MG63 (cell line): ENCODE data around the gene SUDS3. TPM values are rescaled to one million over a fixed set of nuclear protein-coding genes. Genes with fewer than 3 reads are reported as not detected.
"Not testable (repeated sequence)": the region's sequence is repeated elsewhere in the genome, so short reads cannot be mapped to it uniquely, and the experiment has no call there.

Experiments used
- DNase-seq: peaks from one replicate; pipeline ENCODE4 v3.0.0-alpha.2; 2020
- H3K27me3 ChIP-seq: fragments of 250-450 bp; sonication (Bioruptor Pico); 2 replicates; pipeline ENCODE4 v1.5.1; 2020; ENCODE audit warnings: mild to moderate bottlenecking, moderate library complexity
- H3K36me3 ChIP-seq: fragments of 250-450 bp; sonication (Bioruptor Pico); 2 replicates; pipeline ENCODE4 v1.5.1; 2020; ENCODE audit warnings: mild to moderate bottlenecking, moderate library complexity
- H3K4me3 ChIP-seq: fragments of 250-450 bp; sonication (Bioruptor Pico); 2 replicates; pipeline ENCODE4 v1.5.1; 2020; ENCODE audit warnings: mild to moderate bottlenecking, moderate library complexity
- H3K9me3 ChIP-seq: fragments of 250-450 bp; sonication (Bioruptor Pico); 2 replicates; pipeline ENCODE4 v1.5.1; 2020; ENCODE audit warnings: mild to moderate bottlenecking, moderate library complexity
- total RNA-seq: library from RNA; depleted of rRNA; stranded (reverse); fragments of >200 nt; shearing (Covaris generic); gene quantifications from 2 replicates; pipeline ENCODE4 v1.2.3, GENCODE V29; 2014; ENCODE audit warnings: low replicate concordance

The SUDS3 gene
- total RNA-seq, 1 experiment from 2014 or later, result 46.8 TPM

DNA sequence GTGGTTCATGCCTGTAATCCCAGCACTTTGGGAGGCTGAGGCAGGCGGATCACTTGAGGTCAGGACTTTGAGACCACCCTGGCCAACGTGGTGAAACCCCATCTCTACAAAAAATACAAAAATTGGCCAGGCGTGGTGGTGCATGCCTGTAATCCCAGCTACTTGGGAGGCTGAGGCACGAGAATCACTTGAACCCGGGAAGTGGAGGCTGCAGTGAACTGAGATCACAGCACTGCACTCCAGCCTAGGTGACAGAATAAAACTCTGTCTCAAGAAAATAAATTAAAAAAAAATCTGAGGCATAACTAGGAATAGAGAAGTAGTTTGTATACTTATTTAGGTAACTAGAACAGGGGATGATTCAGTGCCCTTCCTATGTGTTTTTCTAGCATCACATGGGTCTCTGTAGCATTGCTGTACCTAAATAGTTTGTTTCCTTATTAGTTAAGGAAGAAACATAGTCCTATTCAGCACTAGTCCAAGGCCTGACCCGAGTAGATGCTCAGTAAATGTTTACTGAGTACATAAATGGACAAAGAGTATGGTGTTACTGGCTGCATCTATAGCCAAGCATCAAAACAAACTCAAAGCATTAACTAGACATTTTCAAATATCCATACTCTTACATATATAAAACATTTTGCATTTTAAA, 25.3 kb upstream of the SUDS3 start:
- no peak for DNase-seq
- H3K4me3 ChIP-seq, result no peak overlapping the region
- H3K27me3 ChIP-seq, result no peaks in the 10 kb centered on the region
- peaks cover 1% of the 10 kb centered on the region; the same call in 1 of the 2 replicates for H3K9me3 ChIP-seq
- no peaks in the 10 kb centered on the region; the same call in 1 of the 2 replicates for H3K36me3 ChIP-seq

GRCh38 chr12:118353721-118354120, 22.6 kb upstream of the SUDS3 start:
- H3K9me3 ChIP-seq, result peaks cover 1% of the 10 kb centered on the region; the same call in 1 of the 2 replicates
- no peak overlapping the region for H3K4me3 ChIP-seq
- no peak for DNase-seq
- no peaks in the 10 kb centered on the region for H3K27me3 ChIP-seq
- no peaks in the 10 kb centered on the region; the same call in 1 of the 2 replicates for H3K36me3 ChIP-seq

GRCh38 chr12:118354503-118354902, 21.9 kb upstream of the SUDS3 start:
- DNase-seq, H3K9me3 ChIP-seq, H3K36me3 ChIP-seq, H3K27me3 ChIP-seq, H3K4me3 ChIP-seq: not testable (repeated sequence)

DNA sequence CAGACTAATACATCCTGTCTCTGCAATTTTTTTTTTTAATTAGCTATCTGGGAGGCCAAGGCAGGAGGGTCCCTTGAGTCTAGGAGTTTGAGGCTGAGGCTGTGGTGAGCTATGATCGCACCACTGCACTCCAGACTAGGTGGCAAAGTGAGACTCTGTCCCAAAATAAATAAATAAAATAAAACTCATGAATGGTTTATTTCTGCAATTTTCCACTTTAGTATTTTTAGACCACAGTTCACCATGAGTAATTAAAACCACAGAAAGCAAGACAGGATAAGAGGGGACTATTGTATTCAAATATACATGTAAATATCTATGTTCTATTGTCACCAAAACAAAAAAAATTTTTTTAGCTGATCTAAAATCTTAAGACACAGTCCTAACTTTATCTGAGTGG, 21.5 kb upstream of the SUDS3 start:
- no peak for DNase-seq
- Histone ChIP-seq H3K27me3 (no peaks in the 10 kb centered on the region), H3K36me3 (no peaks in the 10 kb centered on the region; the same call in 1 of the 2 replicates)

GRCh38 chr12:118355843-118356242, 20.5 kb upstream of the SUDS3 start:
- Histone ChIP-seq H3K36me3 (no peaks in the 10 kb centered on the region; the same call in 1 of the 2 replicates), H3K4me3 (no peak overlapping the region)
- no peak for DNase-seq

More for the DNA sequence above, 21.5 kb upstream of the SUDS3 start:
- peaks cover 1% of the 10 kb centered on the region; the same call in 1 of the 2 replicates for H3K9me3 ChIP-seq
- H3K4me3 ChIP-seq, result no peak overlapping the region

GRCh38 chr12:118356809-118357256, 19.5 kb upstream of the SUDS3 start:
- Histone ChIP-seq H3K36me3 (no peaks in the 10 kb centered on the region; the same call in 1 of the 2 replicates), H3K9me3 (peaks cover 1% of the 10 kb centered on the region; the same call in 1 of the 2 replicates), H3K4me3 (no peak overlapping the region), H3K27me3 (no peaks in the 10 kb centered on the region)
- no peak for DNase-seq

More at GRCh38 chr12:118355843-118356242, 20.5 kb upstream of the SUDS3 start:
- Histone ChIP-seq H3K9me3 (peaks cover 1% of the 10 kb centered on the region; the same call in 1 of the 2 replicates), H3K27me3 (no peaks in the 10 kb centered on the region)

DNA sequence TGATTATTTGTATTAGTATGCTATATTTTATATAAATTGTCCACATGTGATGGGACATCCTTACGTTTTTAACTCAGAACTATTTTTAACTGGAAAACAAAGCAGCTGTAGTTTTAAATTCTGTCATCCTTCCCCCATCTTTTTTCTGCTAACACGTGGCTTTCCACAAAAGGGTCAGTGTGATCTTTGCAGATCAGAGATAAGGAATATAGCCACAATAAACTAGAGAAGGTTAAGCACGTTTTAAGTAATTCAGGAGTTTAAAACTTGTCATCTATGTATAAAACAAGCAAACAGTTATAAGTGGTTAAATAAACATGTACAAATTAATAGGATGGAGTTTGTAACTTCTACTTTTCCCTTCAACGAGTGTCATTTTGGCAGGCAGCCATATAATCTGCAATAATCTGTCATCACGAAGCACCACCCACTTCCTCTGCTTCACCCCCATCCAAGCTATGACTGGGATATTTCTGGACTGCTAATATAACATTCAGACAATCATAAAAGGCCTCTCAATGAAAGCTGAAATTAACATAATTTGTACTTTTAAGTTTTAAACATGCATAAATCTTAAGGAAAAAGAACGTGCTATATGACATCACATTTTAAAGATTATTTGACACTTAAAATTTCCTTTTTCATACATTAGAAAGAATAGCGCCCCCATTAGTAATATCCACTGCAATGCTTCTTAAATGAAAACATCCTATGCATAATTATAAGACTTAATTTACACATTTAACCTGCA, 18.9 kb upstream of the SUDS3 start:
- Histone ChIP-seq H3K36me3 (no peaks in the 10 kb centered on the region; the same call in 1 of the 2 replicates), H3K9me3 (peaks cover 1% of the 10 kb centered on the region; the same call in 1 of the 2 replicates), H3K4me3 (no peak overlapping the region), H3K27me3 (no peaks in the 10 kb centered on the region)
- DNase-seq, result no peak

GRCh38 chr12:118358008-118358359, 18.4 kb upstream of the SUDS3 start:
- DNase-seq, result no peak
- H3K36me3 ChIP-seq, result no peaks in the 10 kb centered on the region; the same call in 1 of the 2 replicates
- peak overlapping the region; percentile 18; the same call in 1 of the 2 replicates for H3K4me3 ChIP-seq
- H3K9me3 ChIP-seq, result peaks cover 1% of the 10 kb centered on the region; the same call in 1 of the 2 replicates
- H3K27me3 ChIP-seq, result no peaks in the 10 kb centered on the region

GRCh38 chr12:118358612-118359540, 17.5 kb upstream of the SUDS3 start:
- Histone ChIP-seq H3K27me3 (no peaks in the 10 kb centered on the region), H3K9me3 (peaks cover 1% of the 10 kb centered on the region; the same call in 1 of the 2 replicates), H3K36me3 (no peaks in the 10 kb centered on the region; the same call in 1 of the 2 replicates), H3K4me3 (peak overlapping the region; percentile 18)
- no peak for DNase-seq

GRCh38 chr12:118359541-118359915, 16.8 kb upstream of the SUDS3 start:
- H3K9me3 ChIP-seq, result peaks cover under 1% of the 10 kb centered on the region; the same call in 1 of the 2 replicates
- no peak overlapping the region for H3K4me3 ChIP-seq
- no peaks in the 10 kb centered on the region for H3K36me3 ChIP-seq
- H3K27me3 ChIP-seq, result no peaks in the 10 kb centered on the region
- DNase-seq, result no peak

GRCh38 chr12:118361092-118361404, 15.3 kb upstream of the SUDS3 start:
- DNase-seq, result no peak
- Histone ChIP-seq H3K4me3 (no peak overlapping the region), H3K36me3 (no peaks in the 10 kb centered on the region), H3K27me3 (no peaks in the 10 kb centered on the region), H3K9me3 (no peaks in the 10 kb centered on the region)

GRCh38 chr12:118361889-118362288, 14.5 kb upstream of the SUDS3 start:
- DNase-seq, result no peak
- no peaks in the 10 kb centered on the region for H3K36me3 ChIP-seq
- no peak overlapping the region for H3K4me3 ChIP-seq
- H3K27me3 ChIP-seq, result no peaks in the 10 kb centered on the region
- no peaks in the 10 kb centered on the region for H3K9me3 ChIP-seq

DNA sequence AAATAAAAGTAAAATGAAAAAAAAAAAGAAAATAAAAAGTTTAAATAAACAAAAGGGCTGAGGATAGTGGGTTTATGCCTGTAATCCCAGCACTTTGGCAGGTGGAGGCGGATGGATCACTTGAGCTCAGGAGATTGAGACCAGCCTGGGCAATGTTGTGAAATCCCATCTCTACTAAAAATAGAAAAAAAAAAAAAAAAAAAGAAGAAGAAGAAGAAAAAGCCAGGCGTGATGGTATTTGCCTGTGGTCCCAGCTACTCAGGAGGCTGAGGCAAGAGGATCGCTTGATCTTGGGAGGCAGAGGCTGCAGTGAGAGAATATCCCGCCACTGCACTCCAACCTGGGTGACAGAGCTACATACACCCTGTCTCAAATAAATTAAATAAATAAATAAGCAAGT, 7.5 kb upstream of the SUDS3 start:
- no peak for DNase-seq
- H3K36me3 ChIP-seq, result no peaks in the 10 kb centered on the region
- H3K4me3 ChIP-seq, result no peak overlapping the region

GRCh38 chr12:118370601-118371000, 5.8 kb upstream of the SUDS3 start:
- H3K4me3 ChIP-seq, result peak overlapping the region; percentile 98

More for the DNA sequence above, 7.5 kb upstream of the SUDS3 start:
- H3K9me3 ChIP-seq, result no peaks in the 10 kb centered on the region
- H3K27me3 ChIP-seq, result no peaks in the 10 kb centered on the region

GRCh38 chr12:118371321-118372282, 4.8 kb upstream of the SUDS3 start:
- no peaks in the 10 kb centered on the region for H3K27me3 ChIP-seq
- peak overlapping the region; percentile 98 for H3K4me3 ChIP-seq
- DNase-seq, result peak; percentile 22
- H3K9me3 ChIP-seq, result no peaks in the 10 kb centered on the region
- H3K36me3 ChIP-seq, result no peaks in the 10 kb centered on the region

More at GRCh38 chr12:118370601-118371000, 5.8 kb upstream of the SUDS3 start:
- Histone ChIP-seq H3K9me3 (no peaks in the 10 kb centered on the region), H3K27me3 (no peaks in the 10 kb centered on the region), H3K36me3 (no peaks in the 10 kb centered on the region)
- no peak for DNase-seq
